Activated naive CD8-positive, alpha-beta T cell treated with anti-CD3 and anti-CD28 coated beads for 36 hours (primary cell): ENCODE results near the gene TTLL8. TPM values are rescaled to one million over a fixed set of nuclear protein-coding genes. Genes with fewer than 3 reads are reported as not detected.
"Not testable (repeated sequence)": the region's sequence is repeated elsewhere in the genome, so short reads cannot be mapped to it uniquely, and the experiment has no call there.

Experiments
- DNase-seq: peaks from one replicate; pipeline ENCODE4 v3.0.0; 2021
- H3K27ac Mint-ChIP-seq: one replicate; pipeline ENCODE4 v1.8.0; 2022; ENCODE audit warnings: mild to moderate bottlenecking, moderate library complexity, mixed read lengths
- H3K27me3 Mint-ChIP-seq: one replicate; pipeline ENCODE4 v1.8.0; 2022; ENCODE audit warnings: mild to moderate bottlenecking, mixed read lengths
- H3K36me3 Mint-ChIP-seq: one replicate; pipeline ENCODE4 v1.8.0; 2021; ENCODE audit warnings: mild to moderate bottlenecking, mixed read lengths
- H3K4me1 Mint-ChIP-seq: one replicate; pipeline ENCODE4 v1.8.0; 2021; ENCODE audit warnings: mixed read lengths
- H3K4me3 Mint-ChIP-seq: one replicate; pipeline ENCODE4 v1.8.0; 2022; ENCODE audit warnings: mild to moderate bottlenecking, moderate library complexity, mixed read lengths
- H3K9me3 Mint-ChIP-seq: one replicate; pipeline ENCODE4 v1.8.0; 2022; ENCODE audit warnings: mixed read lengths
- total RNA-seq, 2 experiments: library from RNA; stranded (reverse); gene quantifications; one replicate each; pipeline ENCODE4 v1.2.3, GENCODE V29; 2021

Gene TTLL8
- total RNA-seq, 2 experiments from 2014 or later = not detected

- Mint-ChIP-seq H3K36me3 (peaks cover 4% of the 10 kb centered on the region), H3K27me3 (no peaks in the 10 kb centered on the region), H3K4me1 (peaks cover 7% of the 10 kb centered on the region), H3K27ac (no peak overlapping the region), H3K9me3 (peaks cover 11% of the 10 kb centered on the region), H3K4me3 (no peak overlapping the region)
- DNase-seq = peak; percentile 70
These were observed 65.0 kb downstream of the TTLL8 start for GRCh38 chr22:49992921-49993648.

- Mint-ChIP-seq H3K27ac (no peak overlapping the region), H3K9me3 (peaks cover 14% of the 10 kb centered on the region), H3K4me3 (no peak overlapping the region), H3K27me3 (no peaks in the 10 kb centered on the region), H3K36me3 (peaks cover 4% of the 10 kb centered on the region), H3K4me1 (peaks cover 7% of the 10 kb centered on the region)
- DNase-seq = no peak
These were observed 66.1 kb downstream of the TTLL8 start for GRCh38 chr22:49991907-49992533.

- H3K4me1 Mint-ChIP-seq = peaks cover 7% of the 10 kb centered on the region
- no peak for DNase-seq
- peaks cover 22% of the 10 kb centered on the region for H3K9me3 Mint-ChIP-seq
- no peaks in the 10 kb centered on the region for H3K27me3 Mint-ChIP-seq
- H3K36me3 Mint-ChIP-seq = peaks cover 4% of the 10 kb centered on the region
- H3K4me3 Mint-ChIP-seq = no peak overlapping the region
- H3K27ac Mint-ChIP-seq = no peak overlapping the region
These were observed 66.9 kb downstream of the TTLL8 start for GRCh38 chr22:49991167-49991566.

GRCh38 chr22:49989826-49990225 is 68.3 kb downstream of the TTLL8 start:
- not testable (repeated sequence) for H3K27ac Mint-ChIP-seq, H3K36me3 Mint-ChIP-seq, DNase-seq, H3K27me3 Mint-ChIP-seq, H3K4me1 Mint-ChIP-seq, H3K4me3 Mint-ChIP-seq
- H3K9me3 Mint-ChIP-seq = peaks cover 34% of the 10 kb centered on the region

- Mint-ChIP-seq H3K36me3 (peaks cover 14% of the 10 kb centered on the region), H3K27me3 (peaks cover 13% of the 10 kb centered on the region), H3K4me1 (peaks cover 6% of the 10 kb centered on the region), H3K9me3 (peaks cover 40% of the 10 kb centered on the region), H3K4me3 (no peak overlapping the region), H3K27ac (no peak overlapping the region)
- no peak for DNase-seq
These were observed 71.8 kb downstream of the TTLL8 start for GRCh38 chr22:49986325-49986724.

GRCh38 chr22:49983148-49984042 is 74.7 kb downstream of the TTLL8 start:
- H3K9me3 Mint-ChIP-seq = peaks cover 51% of the 10 kb centered on the region
- H3K27ac Mint-ChIP-seq = no peak overlapping the region
- H3K27me3 Mint-ChIP-seq = peaks cover 13% of the 10 kb centered on the region
- H3K36me3 Mint-ChIP-seq = peaks cover 28% of the 10 kb centered on the region
- no peak overlapping the region for H3K4me3 Mint-ChIP-seq
- peaks cover 18% of the 10 kb centered on the region for H3K4me1 Mint-ChIP-seq
- DNase-seq = no peak

GRCh38 chr22:49981799-49982198 is 76.3 kb downstream of the TTLL8 start:
- H3K4me1 Mint-ChIP-seq = peaks cover 22% of the 10 kb centered on the region
- H3K27me3 Mint-ChIP-seq = peaks cover 13% of the 10 kb centered on the region
- not testable (repeated sequence) for H3K27ac Mint-ChIP-seq, DNase-seq, H3K4me3 Mint-ChIP-seq
- peaks cover 53% of the 10 kb centered on the region for H3K9me3 Mint-ChIP-seq
- H3K36me3 Mint-ChIP-seq = peaks cover 37% of the 10 kb centered on the region

GRCh38 chr22:49979587-49980264 is 78.4 kb downstream of the TTLL8 start:
- H3K4me3 Mint-ChIP-seq = no peak overlapping the region
- peaks cover 15% of the 10 kb centered on the region for H3K27me3 Mint-ChIP-seq
- peak overlapping the region; percentile 3 for H3K27ac Mint-ChIP-seq
- peaks cover 36% of the 10 kb centered on the region for H3K4me1 Mint-ChIP-seq
- no peak for DNase-seq
- H3K36me3 Mint-ChIP-seq = peaks cover 48% of the 10 kb centered on the region
- peaks cover 43% of the 10 kb centered on the region for H3K9me3 Mint-ChIP-seq

- H3K9me3 Mint-ChIP-seq = peaks cover 38% of the 10 kb centered on the region
- H3K27me3 Mint-ChIP-seq = peaks cover 8% of the 10 kb centered on the region
- H3K36me3 Mint-ChIP-seq = peaks cover 42% of the 10 kb centered on the region
- peaks cover 29% of the 10 kb centered on the region for H3K4me1 Mint-ChIP-seq
- DNase-seq = no peak
- H3K27ac Mint-ChIP-seq = no peak overlapping the region
- no peak overlapping the region for H3K4me3 Mint-ChIP-seq
These were observed 80.5 kb downstream of the TTLL8 start for GRCh38 chr22:49977578-49977977.

GRCh38 chr22:49976439-49977175 is 81.5 kb downstream of the TTLL8 start:
- Mint-ChIP-seq H3K27me3 (peaks cover 5% of the 10 kb centered on the region), H3K36me3 (peaks cover 41% of the 10 kb centered on the region), H3K27ac (peak overlapping the region; percentile 92), H3K4me1 (peaks cover 29% of the 10 kb centered on the region), H3K9me3 (peaks cover 34% of the 10 kb centered on the region), H3K4me3 (no peak overlapping the region)
- peak; percentile 71 for DNase-seq

- Mint-ChIP-seq H3K27ac (peak overlapping the region; percentile 92), H3K27me3 (peaks cover 5% of the 10 kb centered on the region), H3K36me3 (peaks cover 34% of the 10 kb centered on the region), H3K9me3 (peaks cover 32% of the 10 kb centered on the region), H3K4me3 (peak overlapping the region; percentile 30), H3K4me1 (peaks cover 32% of the 10 kb centered on the region)
- peak; percentile 83 for DNase-seq
These were observed 82.3 kb downstream of the TTLL8 start for GRCh38 chr22:49975543-49976389.

GRCh38 chr22:49973018-49973961 is 84.8 kb downstream of the TTLL8 start:
- Mint-ChIP-seq H3K27me3 (peaks cover 5% of the 10 kb centered on the region), H3K4me1 (peaks cover 29% of the 10 kb centered on the region), H3K4me3 (no peak overlapping the region), H3K9me3 (peaks cover 14% of the 10 kb centered on the region), H3K27ac (no peak overlapping the region), H3K36me3 (peaks cover 20% of the 10 kb centered on the region)
- DNase-seq = no peak
